B cell (primary cell): ENCODE results near the gene FBXW4.

Experiments used
- EZH2 ChIP-seq: IDR thresholded peaks from 2 replicates; pipeline ENCODE4 v1.6.1; 2012; ENCODE audit warnings: borderline replicate concordance, low read depth, mild to moderate bottlenecking, moderate library complexity, low read length; ENCODE audit not compliant: insufficient read depth, poor library complexity, severe bottlenecking
- TF ChIP-seq, protein P1 (sequence below): fragments of 200-600 bp; IDR thresholded peaks from one replicate; pipeline ENCODE4 v1.8.0; 2022; ENCODE audit warnings: antibody characterized with exemption, mild to moderate bottlenecking

DNA sequence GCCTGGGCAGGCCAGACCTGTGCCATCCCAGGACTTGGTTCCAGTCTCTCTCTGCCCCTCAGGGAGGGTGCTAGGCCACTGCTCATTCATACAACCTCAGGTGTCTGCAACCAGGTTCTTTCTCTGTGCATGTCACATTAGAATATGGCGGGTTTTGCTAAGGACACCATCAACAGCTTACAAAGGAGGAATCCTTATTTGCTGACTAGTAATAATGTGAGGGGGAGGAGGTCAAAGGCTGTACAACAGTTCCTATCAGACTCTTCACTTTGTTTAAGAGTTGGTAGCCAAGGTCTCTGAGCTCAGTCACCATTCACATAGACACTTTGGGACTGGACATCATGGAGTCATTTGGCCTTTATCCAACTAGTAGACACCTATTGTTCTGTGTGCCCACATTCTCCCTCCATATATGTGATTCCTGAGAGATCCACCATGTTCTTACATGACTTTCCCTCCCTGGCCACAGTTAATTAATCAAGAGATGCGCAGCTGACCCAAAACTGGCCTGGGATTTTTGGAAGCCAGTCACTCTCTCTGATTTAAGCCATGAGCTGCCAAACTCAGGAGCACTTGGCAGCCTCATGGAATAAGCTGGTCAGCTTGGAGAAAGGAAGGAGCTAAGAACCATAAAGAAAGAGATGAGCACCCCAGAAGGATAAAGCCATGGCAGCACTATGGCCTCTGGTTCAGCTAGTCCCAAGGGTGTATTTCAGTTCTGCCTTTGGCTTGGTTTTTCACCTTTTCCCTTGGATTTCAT is 55.6 kb downstream of the FBXW4 start:
- TF ChIP-seq, protein P1, sequence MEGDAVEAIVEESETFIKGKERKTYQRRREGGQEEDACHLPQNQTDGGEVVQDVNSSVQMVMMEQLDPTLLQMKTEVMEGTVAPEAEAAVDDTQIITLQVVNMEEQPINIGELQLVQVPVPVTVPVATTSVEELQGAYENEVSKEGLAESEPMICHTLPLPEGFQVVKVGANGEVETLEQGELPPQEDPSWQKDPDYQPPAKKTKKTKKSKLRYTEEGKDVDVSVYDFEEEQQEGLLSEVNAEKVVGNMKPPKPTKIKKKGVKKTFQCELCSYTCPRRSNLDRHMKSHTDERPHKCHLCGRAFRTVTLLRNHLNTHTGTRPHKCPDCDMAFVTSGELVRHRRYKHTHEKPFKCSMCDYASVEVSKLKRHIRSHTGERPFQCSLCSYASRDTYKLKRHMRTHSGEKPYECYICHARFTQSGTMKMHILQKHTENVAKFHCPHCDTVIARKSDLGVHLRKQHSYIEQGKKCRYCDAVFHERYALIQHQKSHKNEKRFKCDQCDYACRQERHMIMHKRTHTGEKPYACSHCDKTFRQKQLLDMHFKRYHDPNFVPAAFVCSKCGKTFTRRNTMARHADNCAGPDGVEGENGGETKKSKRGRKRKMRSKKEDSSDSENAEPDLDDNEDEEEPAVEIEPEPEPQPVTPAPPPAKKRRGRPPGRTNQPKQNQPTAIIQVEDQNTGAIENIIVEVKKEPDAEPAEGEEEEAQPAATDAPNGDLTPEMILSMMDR = no peak
- TF ChIP-seq EZH2 = no peak
